ENCODE results near the gene ZNRF4.
"Not testable (repeated sequence)": the region's sequence is repeated elsewhere in the genome, so short reads cannot be mapped to it uniquely, and the experiment has no call there.

ZNRF4 gene

GRCh38 chr19:5481957-5482356 lies 26.7 kb downstream of the ZNRF4 start:
- H3K27ac ChIP-seq, result no peak overlapping the region
- no peak for TF ChIP-seq CTCF (IDR thresholded peaks at IDR 0.05)
- TF ChIP-seq ZFX (IDR thresholded peaks at IDR 0.05; ENCODE audit: borderline replicate concordance), result no peak

- no peak overlapping the region for H3K27ac ChIP-seq
Measured at GRCh38 chr19:5484398-5485285, 29.4 kb downstream of the ZNRF4 start.

GRCh38 chr19:5485286-5485636 lies 30.0 kb downstream of the ZNRF4 start:
- TF ChIP-seq ZFX (IDR thresholded peaks at IDR 0.05; ENCODE audit: borderline replicate concordance), result no peak
- no peak for TF ChIP-seq CTCF (IDR thresholded peaks at IDR 0.05)
- no peak overlapping the region for H3K27ac ChIP-seq

More at GRCh38 chr19:5484398-5485285, 29.4 kb downstream of the ZNRF4 start:
- TF ChIP-seq CTCF (IDR thresholded peaks at IDR 0.05) (no peak), ZFX (IDR thresholded peaks at IDR 0.05; ENCODE audit: borderline replicate concordance) (no peak)

GRCh38 chr19:5485658-5486057 lies 30.4 kb downstream of the ZNRF4 start:
- H3K27ac ChIP-seq, result not testable (repeated sequence)

GRCh38 chr19:5487222-5487621 lies 32.0 kb downstream of the ZNRF4 start:
- H3K27ac ChIP-seq, result no peak overlapping the region
- TF ChIP-seq ZFX (IDR thresholded peaks at IDR 0.05; ENCODE audit: borderline replicate concordance) (no peak), CTCF (IDR thresholded peaks at IDR 0.05) (no peak)

GRCh38 chr19:5489551-5489950 lies 34.3 kb downstream of the ZNRF4 start:
- no peak overlapping the region for H3K27ac ChIP-seq

GRCh38 chr19:5491565-5491964 lies 36.3 kb downstream of the ZNRF4 start:
- TF ChIP-seq ZFX (IDR thresholded peaks at IDR 0.05; ENCODE audit: borderline replicate concordance) (no peak), CTCF (IDR thresholded peaks at IDR 0.05) (no peak)

More at GRCh38 chr19:5489551-5489950, 34.3 kb downstream of the ZNRF4 start:
- TF ChIP-seq CTCF (IDR thresholded peaks at IDR 0.05) (no peak), ZFX (IDR thresholded peaks at IDR 0.05; ENCODE audit: borderline replicate concordance) (no peak)

More at GRCh38 chr19:5491565-5491964, 36.3 kb downstream of the ZNRF4 start:
- H3K27ac ChIP-seq, result no peak overlapping the region
